ENCODE data around the gene TMC7.
"Not testable (repeated sequence)": the region's sequence is repeated elsewhere in the genome, so short reads cannot be mapped to it uniquely, and the experiment has no call there.

Gene TMC7

GRCh38 chr16:18984435-18985005 is 786 bp downstream of the TMC7 start:
- no peak for DNase-seq

- DNase-seq = not testable (repeated sequence)
Measured at GRCh38 chr16:18985256-18985655, 1.5 kb downstream of the TMC7 start.

GRCh38 chr16:18991731-18992130 is 8.0 kb downstream of the TMC7 start:
- not testable (repeated sequence) for DNase-seq

- not testable (repeated sequence) for DNase-seq
Measured at GRCh38 chr16:18993531-18993930, 9.8 kb downstream of the TMC7 start.

- DNase-seq = not testable (repeated sequence)
Measured at GRCh38 chr16:18994181-18994580, 10.4 kb downstream of the TMC7 start.

- not testable (repeated sequence) for DNase-seq
Measured at GRCh38 chr16:18995406-18995805, 11.7 kb downstream of the TMC7 start.

- not testable (repeated sequence) for DNase-seq
Measured at GRCh38 chr16:18996536-18996935, 12.8 kb downstream of the TMC7 start.

- DNase-seq = not testable (repeated sequence)
Measured at GRCh38 chr16:18997001-18997400, 13.3 kb downstream of the TMC7 start.

GRCh38 chr16:18999045-18999393 is 15.3 kb downstream of the TMC7 start:
- no peak for DNase-seq

GRCh38 chr16:19001788-19002187 is 18.1 kb downstream of the TMC7 start:
- DNase-seq = no peak

- no peak for DNase-seq
Measured at GRCh38 chr16:19003935-19004334, 20.2 kb downstream of the TMC7 start.

- no peak for DNase-seq
Measured at GRCh38 chr16:19005561-19006445, 22.1 kb downstream of the TMC7 start.

- DNase-seq = no peak
Measured at GRCh38 chr16:19006446-19007315, 22.9 kb downstream of the TMC7 start.

GRCh38 chr16:19008245-19009169 is 24.8 kb downstream of the TMC7 start:
- no peak for DNase-seq

GRCh38 chr16:19011169-19011731 is 27.5 kb downstream of the TMC7 start:
- no peak for DNase-seq

- no peak for DNase-seq
Measured at GRCh38 chr16:19014461-19014860, 30.7 kb downstream of the TMC7 start.

- no peak for DNase-seq
Measured at GRCh38 chr16:19017179-19017578, 33.4 kb downstream of the TMC7 start.

GRCh38 chr16:19020689-19021088 is 37.0 kb downstream of the TMC7 start:
- DNase-seq = no peak

GRCh38 chr16:19021747-19022146 is 38.0 kb downstream of the TMC7 start:
- no peak for DNase-seq

GRCh38 chr16:19027416-19027815 is 43.7 kb downstream of the TMC7 start:
- no peak for DNase-seq

- DNase-seq = no peak
Measured at GRCh38 chr16:19029980-19030379, 46.2 kb downstream of the TMC7 start.

- DNase-seq = no peak
Measured at GRCh38 chr16:19031738-19032137, 48.0 kb downstream of the TMC7 start.

Data from activated CD8-positive, alpha-beta memory T cell treated with anti-CD3 and anti-CD28 coated beads, Interleukin-2, amount 50 U/mL, for 4 hours (primary cell).